GM23338 (cell line): Measurements from ENCODE around the gene HIVEP2. TPM values are rescaled to one million over a fixed set of nuclear protein-coding genes. Genes with fewer than 3 reads are reported as not detected.

Experiments used
- ATAC-seq: fragments of 200-7000 bp; cut with Tn5 transposase; 3 replicates; pipeline ENCODE4 v1.9.1; 2020
- DNase-seq: peaks from one replicate; pipeline ENCODE4 v3.0.0-alpha.2; 2015; ENCODE audit warnings: low spot score
- H2AFZ ChIP-seq: fragments of 200-600 bp; sonication (generic); 2 replicates; pipeline ENCODE4 v1.8.0; 2016; ENCODE audit warnings: antibody characterized with exemption, mild to moderate bottlenecking, moderate library complexity
- H3F3A ChIP-seq: fragments of 200-600 bp; sonication (generic); replicated peaks from 2 replicates; pipeline ENCODE4 v1.8.0; 2017; ENCODE audit warnings: antibody characterized with exemption, mixed run types, low read depth
- H3K27ac ChIP-seq: fragments of 200-600 bp; sonication (generic); 2 replicates; pipeline ENCODE4 v1.6.1; 2016; ENCODE audit warnings: low read depth
- H3K27me3 ChIP-seq: fragments of 200-600 bp; sonication (generic); 2 replicates; pipeline ENCODE4 v1.8.0; 2016; ENCODE audit warnings: mild to moderate bottlenecking, mixed run types, moderate library complexity; ENCODE audit not compliant: insufficient read depth
- H3K36me3 ChIP-seq: fragments of 200-600 bp; sonication (generic); 2 replicates; pipeline ENCODE4 v1.8.0; 2016; ENCODE audit warnings: mild to moderate bottlenecking; ENCODE audit not compliant: insufficient read depth
- H3K4me1 ChIP-seq: fragments of 200-600 bp; sonication (generic); 2 replicates; pipeline ENCODE4 v1.8.0; 2016; ENCODE audit warnings: mild to moderate bottlenecking, moderate library complexity; ENCODE audit not compliant: insufficient read depth
- H3K4me2 ChIP-seq: fragments of 200-600 bp; sonication (generic); 2 replicates; pipeline ENCODE4 v1.7.1; 2017; ENCODE audit warnings: mixed run types
- H3K4me3 ChIP-seq: fragments of 200-600 bp; sonication (generic); 2 replicates; pipeline ENCODE4 v1.6.1; 2016; ENCODE audit warnings: mixed run types
- H3K79me2 ChIP-seq: fragments of 200-600 bp; sonication (generic); replicated peaks from 2 replicates; pipeline ENCODE4 v1.8.0; 2017; ENCODE audit warnings: mild to moderate bottlenecking; ENCODE audit not compliant: insufficient read depth
- H3K9me2 ChIP-seq: fragments of 200-600 bp; sonication (generic); 2 replicates; pipeline ENCODE4 v1.8.0; 2017; ENCODE audit not compliant: insufficient read depth
- H4K20me1 ChIP-seq: fragments of 200-600 bp; sonication (generic); replicated peaks from 2 replicates; pipeline ENCODE4 v1.8.0; 2017; ENCODE audit warnings: mild to moderate bottlenecking; ENCODE audit not compliant: insufficient read depth
- H3K27ac Mint-ChIP-seq: 2 replicates; pipeline ENCODE4 v1.8.0; 2020; ENCODE audit warnings: inconsistent platforms, mild to moderate bottlenecking, moderate library complexity, mixed read lengths
- H3K27me3 Mint-ChIP-seq: 3 replicates; pipeline ENCODE4 v1.8.0; 2022; ENCODE audit warnings: low read depth, mild to moderate bottlenecking, moderate library complexity, mixed read lengths, inconsistent platforms; ENCODE audit not compliant: insufficient read depth, poor library complexity
- H3K36me3 Mint-ChIP-seq: 3 replicates; pipeline ENCODE4 v1.8.0; 2021; ENCODE audit warnings: low read depth, mild to moderate bottlenecking, inconsistent platforms, moderate library complexity, mixed read lengths
- H3K4me1 Mint-ChIP-seq: 3 replicates; pipeline ENCODE4 v1.8.0; 2020; ENCODE audit warnings: mild to moderate bottlenecking, inconsistent platforms, mixed read lengths
- H3K4me3 Mint-ChIP-seq: 3 replicates; pipeline ENCODE4 v1.8.0; 2021; ENCODE audit warnings: moderate library complexity, mild to moderate bottlenecking, inconsistent platforms, mixed read lengths
- H3K9me3 Mint-ChIP-seq: 3 replicates; pipeline ENCODE4 v1.8.0; 2020; ENCODE audit warnings: moderate library complexity, mild to moderate bottlenecking, inconsistent platforms, mixed read lengths
- CREB1 ChIP-seq: fragments of 250-450 bp; sonication (Bioruptor Pico); IDR thresholded peaks from 2 replicates; pipeline ENCODE4 v1.5.0; 2020; ENCODE audit warnings: low read depth, mild to moderate bottlenecking, moderate library complexity
- CTCF ChIP-seq, 2 experiments: fragments of 200-600 bp in 1 of 2; sonication (generic) in 1 of 2; conservative IDR thresholded peaks; 2 replicates each; pipeline versions ENCODE4 v1.5.1 to v1.6.1; 2016 to 2017; ENCODE audit warnings: antibody characterized with exemption in 2 of 2, low read depth in 2 of 2, mild to moderate bottlenecking in 2 of 2, moderate library complexity in 1 of 2
- ETS1 ChIP-seq: IDR thresholded peaks from 2 replicates; pipeline ENCODE4 v1.6.1; 2016; ENCODE audit warnings: antibody characterized with exemption
- EZH2 ChIP-seq: fragments of 200-600 bp; sonication (generic); IDR thresholded peaks from one replicate; pipeline ENCODE4 v1.8.0; 2017; ENCODE audit warnings: antibody characterized with exemption, mild to moderate bottlenecking, low read depth; ENCODE audit not compliant: unreplicated experiment
- EZH2phosphoT487 ChIP-seq: fragments of 200-600 bp; sonication (generic); IDR thresholded peaks from one replicate; pipeline ENCODE4 v1.8.1; 2018; ENCODE audit warnings: antibody characterized with exemption; ENCODE audit not compliant: unreplicated experiment
- JUNB ChIP-seq: IDR thresholded peaks from one replicate; pipeline ENCODE4 v1.6.1; 2016; ENCODE audit warnings: antibody characterized with exemption; ENCODE audit not compliant: unreplicated experiment
- NANOG ChIP-seq: IDR thresholded peaks from 2 replicates; pipeline ENCODE4 v1.6.1; 2016; ENCODE audit warnings: antibody characterized with exemption, borderline replicate concordance
- POLR2AphosphoS5 ChIP-seq: IDR thresholded peaks from 2 replicates; pipeline ENCODE4 v1.6.1; 2016; ENCODE audit warnings: antibody characterized with exemption, low read depth
- STAT1 ChIP-seq: IDR thresholded peaks from one replicate; pipeline ENCODE4 v1.6.1; 2016; ENCODE audit warnings: antibody characterized with exemption; ENCODE audit not compliant: unreplicated experiment
- ZNF114 ChIP-seq: fragments of 250-450 bp; sonication (Bioruptor Pico); IDR thresholded peaks from 2 replicates; pipeline ENCODE4 v1.5.0; 2020; ENCODE audit warnings: mild to moderate bottlenecking, moderate library complexity
- ZNF331 ChIP-seq: fragments of 250-450 bp; sonication (Bioruptor Pico); IDR thresholded peaks from 2 replicates; pipeline ENCODE4 v1.5.0; 2020; ENCODE audit warnings: low read depth, mild to moderate bottlenecking, moderate library complexity
- ZNF462 ChIP-seq: fragments of 250-450 bp; sonication (Bioruptor Pico); IDR thresholded peaks from 2 replicates; pipeline ENCODE4 v1.5.0; 2020; ENCODE audit warnings: mild to moderate bottlenecking, moderate library complexity
- polyA plus RNA-seq: library from polyadenylated mRNA; unstranded; fragments of >200 nt; fragmentation: Nextera tagmentation; extraction: Ambion mirVana; gene quantifications from 2 replicates; pipeline ENCODE4 v1.2.1, GENCODE V29; 2016
- total RNA-seq: library from RNA; depleted of rRNA; stranded (reverse); fragments of >200 nt; shearing (Covaris generic); gene quantifications from 2 replicates; pipeline ENCODE4 v1.2.3, GENCODE V29; 2014

HIVEP2 gene
- total and polyA plus RNA-seq, 2 experiments from 2014 or later, result 1.5 to 7.4 TPM

GRCh38 chr6:142753196-142753595, 191.8 kb downstream of the HIVEP2 start:
- H4K20me1 ChIP-seq, result no peaks in the 10 kb centered on the region
- H3K27me3 ChIP-seq, result no peaks in the 10 kb centered on the region
- H3K4me1 ChIP-seq, result no peaks in the 10 kb centered on the region
- Mint-ChIP-seq H3K36me3 (peaks cover 5% of the 10 kb centered on the region; the same call in 1 of the 3 replicates), H3K9me3 (no peaks in the 10 kb centered on the region), H3K4me1 (peaks cover 4% of the 10 kb centered on the region), H3K27me3 (no peaks in the 10 kb centered on the region), H3K4me3 (no peak overlapping the region), H3K27ac (no peak overlapping the region)
- DNase-seq (no peak), ATAC-seq (no peak)
- no peaks in the 10 kb centered on the region for H3K36me3 ChIP-seq
- no peak for TF ChIP-seq JUNB
- TF ChIP-seq ZNF114 (CRISPR knock-in tag), result no peak
- TF ChIP-seq EZH2phosphoT487, result no peak
- TF ChIP-seq ZNF462 (CRISPR knock-in tag), result no peak
- no peak for TF ChIP-seq STAT1
- no peak for TF ChIP-seq NANOG
- TF ChIP-seq CTCF (conservative IDR thresholded peaks at IDR 0.05; ENCODE audit: low read depth in 2 of 2), result no peak
- TF ChIP-seq EZH2, result no peak
- TF ChIP-seq ETS1, result no peak
- no peak for TF ChIP-seq CREB1 (CRISPR knock-in tag)
- TF ChIP-seq POLR2AphosphoS5, result no peak
- TF ChIP-seq ZNF331 (CRISPR knock-in tag), result no peak
- H3F3A ChIP-seq, result no peaks in the 10 kb centered on the region
- no peak overlapping the region for H3K27ac ChIP-seq
- H3K4me2 ChIP-seq, result no peak overlapping the region
- no peaks in the 10 kb centered on the region for H3K79me2 ChIP-seq
- no peak overlapping the region for H2AFZ ChIP-seq
- H3K9me2 ChIP-seq, result no peaks in the 10 kb centered on the region
- no peak overlapping the region for H3K4me3 ChIP-seq
